GM23248 (cell line): ENCODE data around the gene PPP1R1A.

Source experiments
- EZH2 ChIP-seq: fragments of 200-600 bp; sonication (generic); IDR thresholded peaks from 2 replicates; pipeline ENCODE4 v1.6.1; 2018; ENCODE audit warnings: antibody characterized with exemption, mild to moderate bottlenecking; ENCODE audit not compliant: insufficient read depth, poor library complexity, severe bottlenecking
- EZH2phosphoT487 ChIP-seq: fragments of 200-600 bp; sonication (generic); IDR thresholded peaks from 2 replicates; pipeline ENCODE4 v1.6.1; 2018; ENCODE audit warnings: antibody characterized with exemption, moderate library complexity, mild to moderate bottlenecking, low read depth; ENCODE audit not compliant: insufficient read depth

DNA sequence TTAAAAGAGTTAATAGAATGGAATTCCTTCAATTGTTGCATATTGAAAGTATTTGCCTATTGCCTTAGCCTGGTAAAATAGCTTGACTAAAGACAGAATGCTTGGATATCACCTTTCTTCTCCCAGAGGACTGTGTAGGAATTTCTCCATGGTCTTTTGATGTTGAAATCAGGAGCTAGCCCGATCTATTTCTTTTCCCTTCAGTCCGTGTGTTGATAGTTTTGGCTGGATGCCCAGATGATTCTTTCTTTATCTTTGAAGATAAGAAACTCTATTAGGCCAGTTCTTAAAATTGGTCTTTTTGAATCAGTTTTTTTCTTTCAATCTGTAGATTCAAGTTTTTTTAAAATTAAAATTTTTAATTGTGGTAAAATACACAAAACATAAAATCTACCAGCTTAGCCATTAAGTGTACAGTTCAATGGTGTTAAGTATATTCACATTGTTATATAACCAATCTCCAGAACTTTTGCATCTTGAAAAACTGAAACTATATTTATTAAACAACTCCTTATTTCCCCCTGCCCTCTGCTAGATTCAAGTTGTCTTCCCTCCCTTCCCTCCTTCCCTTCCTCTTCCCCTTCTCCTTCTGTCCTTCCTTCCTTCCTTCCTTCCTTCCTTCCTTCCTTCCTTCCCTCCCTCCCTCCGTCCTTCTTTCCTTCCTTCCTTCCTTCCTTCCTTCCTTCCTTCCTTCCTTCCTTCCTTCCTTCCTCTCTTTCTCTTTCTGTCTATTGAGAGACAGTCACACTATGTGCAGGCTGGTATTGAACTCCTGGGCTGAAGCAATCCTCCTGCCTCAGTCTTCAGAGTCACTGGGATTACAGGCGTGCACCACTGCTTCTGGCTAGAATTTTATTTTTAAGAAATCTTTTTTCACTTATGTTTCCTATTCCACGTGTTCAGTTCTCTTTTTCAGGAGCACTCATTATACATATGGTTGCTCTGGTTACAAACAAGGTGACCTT is 36.1 kb upstream of the PPP1R1A start:
- TF ChIP-seq EZH2phosphoT487 (no peak), EZH2 (no peak)
